Endothelial cell of umbilical vein (primary cell): Measurements from ENCODE around the gene KLHL25. TPM values are rescaled to one million over a fixed set of nuclear protein-coding genes. Genes with fewer than 3 reads are reported as not detected.

Source experiments
- BruUV-seq: library from RNA; stranded (reverse); fragments of 400-500 nt; replicated peaks from 2 replicates; lab custom pipeline; 2021; lab: Mats Ljungman, UMichigan
- CTCF ChIA-PET: fragments of 300-600, 350-600 bp; sonication (Branson Sonifier 250); formaldehyde crosslinking; loops from one replicate; lab custom pipeline; 2021; ENCODE audit warnings: antibody characterized with exemption, inconsistent platforms; lab: Charles Lee
- POLR2A ChIA-PET: fragments of 300-600, 350-600 bp; sonication (Branson Sonifier 250); formaldehyde crosslinking; loops from one replicate; lab custom pipeline; 2021; ENCODE audit warnings: antibody characterized with exemption, inconsistent platforms; lab: Charles Lee
- DNase-seq: peaks from one replicate; pipeline ENCODE4 v3.0.0-alpha.2; 2011; ENCODE audit warnings: low read depth, low spot score
- FAIRE-seq: peaks from 2 replicates; lab custom pipeline; 2011; peaks lifted over from hg19 to GRCh38; lab: Jason Lieb, UNC
- H2AFZ ChIP-seq: 2 replicates; pipeline ENCODE4 v1.6.0; 2012; ENCODE audit warnings: low read depth, low read length, control low read depth, inconsistent platforms
- H3K27ac ChIP-seq: 2 replicates; pipeline ENCODE4 v1.5.1; 2011; ENCODE audit warnings: low read depth, mild to moderate bottlenecking, control low read depth, low read length, moderate library complexity; ENCODE audit not compliant: insufficient read depth
- H3K27me3 ChIP-seq, 2 experiments: 2 replicates each; pipeline versions ENCODE4 v1.6.0 to v1.6.1; 2011; ENCODE audit warnings: low read length in 2 of 2, mixed read lengths in 1 of 2; ENCODE audit not compliant: control insufficient read depth in 2 of 2, insufficient read depth in 2 of 2
- H3K36me3 ChIP-seq, 2 experiments: 2 replicates in 1 of 2; 3 replicates in 1 of 2; pipeline ENCODE4 v1.5.1; 2011; ENCODE audit warnings: low read length in 2 of 2, mild to moderate bottlenecking in 1 of 2, moderate library complexity in 1 of 2; ENCODE audit not compliant: control insufficient read depth in 2 of 2, insufficient read depth in 2 of 2; ENCODE audit errors: extremely low read depth in 1 of 2
- H3K4me1 ChIP-seq: 3 replicates; pipeline ENCODE4 v1.5.1; 2011; ENCODE audit warnings: mild to moderate bottlenecking, low read length; ENCODE audit not compliant: control insufficient read depth, insufficient read depth; ENCODE audit errors: extremely low read depth
- H3K4me2 ChIP-seq: 2 replicates; pipeline ENCODE4 v1.6.1; 2011; ENCODE audit warnings: low read length, control low read depth, mixed read lengths; ENCODE audit not compliant: insufficient read depth
- H3K4me3 ChIP-seq, 3 experiments: fragments of 200-600 bp in 1 of 3; sonication (generic), shearing (Covaris generic) in 1 of 3; replicated peaks in 1 of 3; 2 replicates each; pipeline ENCODE4 v1.5.1; 2011 to 2016; ENCODE audit warnings: control low read depth in 3 of 3, low read length in 3 of 3, mild to moderate bottlenecking in 2 of 3, inconsistent platforms in 1 of 3, low read depth in 1 of 3, moderate library complexity in 1 of 3; ENCODE audit not compliant: insufficient read depth in 1 of 3
- H3K79me2 ChIP-seq: 2 replicates; pipeline ENCODE4 v1.6.0; 2012; ENCODE audit warnings: low read length, inconsistent platforms; ENCODE audit not compliant: control insufficient read depth, insufficient read depth
- H3K9ac ChIP-seq: replicated peaks from 2 replicates; pipeline ENCODE3; 2011; ENCODE audit warnings: low read length, control low read depth; ENCODE audit not compliant: insufficient read depth; ENCODE audit errors: extremely low read depth
- H3K9me1 ChIP-seq: replicated peaks from 3 replicates; pipeline ENCODE4 v1.6.0; 2011; ENCODE audit warnings: mild to moderate bottlenecking, low read length; ENCODE audit not compliant: control insufficient read depth, insufficient read depth; ENCODE audit errors: extremely low read depth
- H3K9me3 ChIP-seq: replicated peaks from 2 replicates; pipeline ENCODE4 v1.5.1; 2012; ENCODE audit warnings: low read length, inconsistent platforms; ENCODE audit not compliant: control insufficient read depth, insufficient read depth
- H4K20me1 ChIP-seq: replicated peaks from 2 replicates; pipeline ENCODE3; 2011; ENCODE audit warnings: mild to moderate bottlenecking, low read length; ENCODE audit not compliant: control insufficient read depth, insufficient read depth; ENCODE audit errors: extremely low read depth
- CTCF ChIP-seq, 2 donors: IDR thresholded peaks; 1 replicate in 1 of 2; 2 replicates in 1 of 2; pipeline ENCODE4 v1.5.1; 2011; ENCODE audit warnings: low read length in 2 of 2, mild to moderate bottlenecking in 2 of 2, moderate library complexity in 2 of 2, control low read depth in 1 of 2, inconsistent platforms in 1 of 2, low read depth in 1 of 2; ENCODE audit not compliant: insufficient read depth in 1 of 2; ENCODE audit errors: extremely low read depth in 1 of 2
- EZH2 ChIP-seq: IDR thresholded peaks from 2 replicates; pipeline ENCODE4 v1.6.1; 2012; ENCODE audit warnings: borderline replicate concordance, low read depth, mild to moderate bottlenecking, moderate library complexity, low read length, inconsistent platforms; ENCODE audit not compliant: severe bottlenecking
- FOS ChIP-seq: IDR thresholded peaks from 2 replicates; pipeline ENCODE4 v1.6.1; 2011; ENCODE audit warnings: mild to moderate bottlenecking, low read length, moderate library complexity, borderline replicate concordance; ENCODE audit not compliant: insufficient read depth
- GATA2 ChIP-seq: IDR thresholded peaks from 2 replicates; pipeline ENCODE4 v1.7.0; 2011; ENCODE audit warnings: low read depth, mild to moderate bottlenecking, moderate library complexity, mixed read lengths, low read length; ENCODE audit not compliant: insufficient read length, insufficient read depth
- JUN ChIP-seq: IDR thresholded peaks from 2 replicates; pipeline ENCODE4 v1.6.1; 2011; ENCODE audit warnings: borderline replicate concordance, low read depth; ENCODE audit not compliant: insufficient read length, insufficient read depth
- MYC ChIP-seq: IDR thresholded peaks from one replicate; pipeline ENCODE4 v1.6.1; 2011; ENCODE audit warnings: mild to moderate bottlenecking, low read depth, low read length
- POLR2A ChIP-seq: IDR thresholded peaks from 2 replicates; pipeline ENCODE4 v1.6.1; 2012; ENCODE audit warnings: low read depth, mild to moderate bottlenecking, control low read depth, low read length
- POLR2AphosphoS5 ChIP-seq: IDR thresholded peaks from 2 replicates; pipeline ENCODE4 v1.6.1; 2012; ENCODE audit warnings: low read depth, mild to moderate bottlenecking, control low read depth, low read length, moderate library complexity; ENCODE audit not compliant: insufficient read depth
- dilution Hi-C: fragments of 300-500 bp; cut with MboI; formaldehyde crosslinking; loops from one replicate; pipeline ENCODE4 v1.15.0; 2019; ENCODE audit warnings: low sequenced_read_pairs; ENCODE audit not compliant: extremely low pct_ligation_motif_present
- intact Hi-C: fragments of 100-400 bp; cut with micrococcal nuclease; formaldehyde crosslinking; loops from one replicate; pipeline ENCODE4 v1.10.0; 2022
- polyA plus RNA-seq, 4 experiments: library from polyadenylated mRNA; depleted of rRNA in 3 of 4; stranded (reverse) in 3 of 4; unstranded in 1 of 4; fragments of >200 nt; gene quantifications; 2 replicates each; pipeline versions ENCODE4 v1.2.1 to v1.2.3, GENCODE V29; 2011 to 2012; ENCODE audit warnings: missing spikeins in 1 of 4
- total RNA-seq: library from RNA; stranded (reverse); gene quantifications from 2 replicates; pipeline ENCODE4 v1.2.3, GENCODE V29; 2021
- TF ChIP-seq, protein P1 (sequence below): IDR thresholded peaks from 2 replicates; pipeline ENCODE4 v1.6.1; 2011; ENCODE audit not compliant: insufficient read depth, insufficient read length

The KLHL25 gene
- total and polyA plus RNA-seq, 2 donors (not counting 3 experiments of a cell fraction or from before 2014, with no cell fraction given), result 5.4 to 6.4 TPM

- dilution Hi-C loops, result no loop called here
- POLR2A ChIA-PET, result no interaction called here
Observed at GRCh38 chr15:85804481-85805170, 9.9 kb upstream of the KLHL25 start.

More at GRCh38 chr15:85804481-85805170, 9.9 kb upstream of the KLHL25 start:
- no peak overlapping the region for H3K9ac ChIP-seq
- no peak for FAIRE-seq
- no peaks in the 10 kb centered on the region for H3K9me3 ChIP-seq
- CTCF ChIA-PET, result interaction anchor here (1.0 to 1.5 kb wide), 2 partner anchors 8 to 10 kb away, joined by 4 read pairs; no protein-coding TSS in a partner anchor
- H3K9me1 ChIP-seq, result no peaks in the 10 kb centered on the region
- no peak overlapping the region for H2AFZ ChIP-seq
- no peaks in the 10 kb centered on the region for H3K36me3 ChIP-seq
- H3K27ac ChIP-seq, result no peak overlapping the region
- H3K4me3 ChIP-seq, result no peak overlapping the region
- no TSS peak for BruUV-seq
- DNase-seq, result no peak
- TF ChIP-seq GATA2 (no peak), POLR2A (no peak), JUN (no peak), FOS (no peak), CTCF (IDR thresholded peaks at IDR 0.05; ENCODE audit: extremely low read depth in 1 of 2, insufficient read depth in 1 of 2, low read depth in 1 of 2, low read length in 2 of 2) (no peak), MYC (no peak), POLR2AphosphoS5 (no peak), EZH2 (no peak)
- TF ChIP-seq, protein P1, sequence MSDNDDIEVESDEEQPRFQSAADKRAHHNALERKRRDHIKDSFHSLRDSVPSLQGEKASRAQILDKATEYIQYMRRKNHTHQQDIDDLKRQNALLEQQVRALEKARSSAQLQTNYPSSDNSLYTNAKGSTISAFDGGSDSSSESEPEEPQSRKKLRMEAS, result no peak
- H3K4me2 ChIP-seq, result no peak overlapping the region
- H4K20me1 ChIP-seq, result no peaks in the 10 kb centered on the region
- no peaks in the 10 kb centered on the region for H3K27me3 ChIP-seq
- intact Hi-C loops, result no loop called here
- H3K79me2 ChIP-seq, result no peaks in the 10 kb centered on the region
- H3K4me1 ChIP-seq, result no peaks in the 10 kb centered on the region
